GM21723 (cell line): ENCODE results near the gene CLEC17A.
"Not testable (repeated sequence)": the region's sequence is repeated elsewhere in the genome, so short reads cannot be mapped to it uniquely, and the experiment has no call there.

ENCODE experiments used
- ATAC-seq: cut with Tn5 transposase; IDR thresholded peaks from one replicate; pipeline ENCODE4 v1.9.1; 2021; ENCODE audit warnings: mild to moderate bottlenecking, moderate library complexity; ENCODE audit not compliant: unreplicated experiment

Gene CLEC17A

GRCh38 chr19:14558370-14559066 is 24.4 kb upstream of the CLEC17A start:
- no peak for ATAC-seq

GRCh38 chr19:14559916-14560775 is 22.7 kb upstream of the CLEC17A start:
- ATAC-seq = no peak

- no peak for ATAC-seq
Measured at GRCh38 chr19:14560776-14561108, 22.1 kb upstream of the CLEC17A start.

- no peak for ATAC-seq
Measured at GRCh38 chr19:14561249-14561648, 21.6 kb upstream of the CLEC17A start.

GRCh38 chr19:14561847-14562351 is 21.0 kb upstream of the CLEC17A start:
- ATAC-seq = no peak

GRCh38 chr19:14562660-14563589 is 20.0 kb upstream of the CLEC17A start:
- ATAC-seq = no peak

- ATAC-seq = no peak
Measured at GRCh38 chr19:14563590-14563926, 19.3 kb upstream of the CLEC17A start.

GRCh38 chr19:14563989-14564651 is 18.8 kb upstream of the CLEC17A start:
- no peak for ATAC-seq

- not testable (repeated sequence) for ATAC-seq
Measured at GRCh38 chr19:14564652-14565297, 18.1 kb upstream of the CLEC17A start.

- ATAC-seq = no peak
Measured at GRCh38 chr19:14565298-14565679, 17.6 kb upstream of the CLEC17A start.

- no peak for ATAC-seq
Measured at GRCh38 chr19:14565765-14566711, 16.8 kb upstream of the CLEC17A start.

GRCh38 chr19:14566712-14567077 is 16.2 kb upstream of the CLEC17A start:
- ATAC-seq = no peak

- ATAC-seq = no peak
Measured at GRCh38 chr19:14567079-14567478, 15.8 kb upstream of the CLEC17A start.

GRCh38 chr19:14570864-14571527 is 11.9 kb upstream of the CLEC17A start:
- no peak for ATAC-seq

- ATAC-seq = peak; percentile 81
Measured at GRCh38 chr19:14571695-14572490, 11.0 kb upstream of the CLEC17A start, which contains the start of gene NDUFB7. Gene NDUFB7 (minus strand): TSS chr19:14572066. CDS start chr19:14572000, 66 bp downstream.

- ATAC-seq = no peak
Measured at GRCh38 chr19:14575428-14575980, 7.4 kb upstream of the CLEC17A start.

GRCh38 chr19:14576363-14576762 is 6.5 kb upstream of the CLEC17A start:
- ATAC-seq = no peak
